GM12878 (cell line): ENCODE data around the gene SEC31A. TPM values are rescaled to one million over a fixed set of nuclear protein-coding genes. Genes with fewer than 3 reads are reported as not detected.

Experiments
- ATAC-seq: fragments of 200-7000 bp; cut with Tn5 transposase; 3 replicates; pipeline ENCODE4 v1.9.1; 2020; ENCODE audit warnings: mild to moderate bottlenecking, moderate library complexity
- BruUV-seq: library from RNA; stranded (reverse); fragments of 400-500 nt; replicated peaks from 2 replicates; lab custom pipeline; 2021; lab: Mats Ljungman, UMichigan
- CTCF ChIA-PET: fragments of 300-600 bp; sonication (Branson Sonifier 250); formaldehyde crosslinking; extraction: SDS; loops from one replicate; lab custom pipeline; 2021; ENCODE audit warnings: inconsistent platforms; lab: Yijun Ruan, JAX
- POLR2A ChIA-PET: fragments of 350-600 bp; formaldehyde crosslinking; extraction: SDS; loops from one replicate; lab custom pipeline; 2021; ENCODE audit warnings: inconsistent platforms; lab: Charles Lee
- RAD21 ChIA-PET: fragments of 300-600 bp; sonication (Branson Sonifier 250); formaldehyde crosslinking; loops from one replicate; lab custom pipeline; 2023; ENCODE audit warnings: antibody characterized with exemption; ENCODE audit not compliant: unreplicated experiment; lab: Charles Lee
- SMC1A ChIA-PET: fragments of 300-600 bp; sonication (Branson Sonifier 250); formaldehyde crosslinking; loops from one replicate; lab custom pipeline; 2023; ENCODE audit not compliant: unreplicated experiment, uncharacterized antibody; lab: Charles Lee
- DNase-seq: peaks from one replicate; pipeline ENCODE4 v3.0.0-alpha.2; 2011; ENCODE audit warnings: low read depth, low spot score
- FAIRE-seq: peaks from 3 replicates; lab custom pipeline; 2011; peaks lifted over from hg19 to GRCh38; lab: Jason Lieb, UNC
- H2AFZ ChIP-seq: 2 replicates; pipeline ENCODE4 v1.6.0; 2011; ENCODE audit warnings: low read depth, low read length, control low read depth; ENCODE audit not compliant: control insufficient read depth
- H3K27ac ChIP-seq: 2 replicates; pipeline ENCODE4 v1.5.1; 2011; ENCODE audit warnings: control low read depth; ENCODE audit not compliant: control insufficient read depth, insufficient read depth
- H3K27me3 ChIP-seq, 2 experiments: replicated peaks in 1 of 2; 2 replicates each; pipeline versions ENCODE4 v1.6.0 to v1.6.1; 2011; ENCODE audit warnings: low read length in 1 of 2; ENCODE audit not compliant: control insufficient read depth in 2 of 2, insufficient read depth in 2 of 2
- H3K36me3 ChIP-seq, 2 experiments: 2 replicates each; pipeline ENCODE4 v1.5.1; 2011; ENCODE audit warnings: low read length in 1 of 2; ENCODE audit not compliant: control insufficient read depth in 2 of 2, insufficient read depth in 2 of 2
- H3K4me1 ChIP-seq: 2 replicates; pipeline ENCODE4 v1.6.1; 2011; ENCODE audit warnings: mild to moderate bottlenecking, low read length, moderate library complexity, mixed read lengths; ENCODE audit not compliant: control insufficient read depth, insufficient read depth
- H3K4me2 ChIP-seq: 2 replicates; pipeline ENCODE4 v1.6.0; 2011; ENCODE audit warnings: control low read depth; ENCODE audit not compliant: control insufficient read depth, insufficient read depth
- H3K4me3 ChIP-seq: fragments of 200-600 bp; sonication (generic); 2 replicates; pipeline ENCODE4 v1.5.1; 2016
- H3K79me2 ChIP-seq: 2 replicates; pipeline ENCODE4 v1.6.0; 2011; ENCODE audit warnings: low read length; ENCODE audit not compliant: control insufficient read depth, insufficient read depth
- H3K9ac ChIP-seq: 2 replicates; pipeline ENCODE4 v1.8.0; 2011; ENCODE audit warnings: low read length, control low read depth, mixed read lengths; ENCODE audit not compliant: control insufficient read depth, insufficient read depth
- H3K9me3 ChIP-seq: replicated peaks from 3 replicates; pipeline ENCODE4 v1.5.1; 2011; ENCODE audit warnings: mild to moderate bottlenecking, low read length; ENCODE audit not compliant: control insufficient read depth, insufficient read depth
- H4K20me1 ChIP-seq: 2 replicates; pipeline ENCODE4 v1.6.0; 2011; ENCODE audit not compliant: control insufficient read depth, insufficient read depth
- MTA2 ChIP-seq: fragments of 450-650 bp; IDR thresholded peaks from 2 replicates; pipeline ENCODE4 v1.6.1; 2016; ENCODE audit warnings: low read depth, mild to moderate bottlenecking, moderate library complexity
- ZBTB4 ChIP-seq: fragments of 450-650 bp; formaldehyde crosslinking; IDR thresholded peaks from 2 replicates; pipeline ENCODE4 v1.4.0; 2022; ENCODE audit warnings: mild to moderate bottlenecking, moderate library complexity
- WGBS: methylation state at CpG from one replicate; pipeline ENCODE4 v1.1.6; 2016; ENCODE audit warnings: low lambda C conversion rate; ENCODE audit not compliant: insufficient replicate concordance, insufficient coverage; ENCODE audit errors: missing lambda C conversion rate; 5-methylcytosine and 5-hydroxymethylcytosine counted together
- in situ Hi-C: fragments of 300-500 bp; cut with MboI; formaldehyde crosslinking; loops from 9 replicates; pipeline ENCODE4 v1.14.3; 2018; ENCODE audit warnings: mixed read lengths
- intact Hi-C: fragments of 100-400 bp; cut with micrococcal nuclease; formaldehyde crosslinking; loops from one replicate; pipeline ENCODE4 v1.14.2; 2022; ENCODE audit not compliant: unreplicated experiment
- polyA plus RNA-seq, 11 experiments: library from polyadenylated mRNA; depleted of rRNA in 4 of 11; unstranded in 6 of 11; stranded (reverse) in 5 of 11; fragments of >200 nt; fragmentation: Nextera tagmentation in 4 of 11; fragmentation: Illumina TruSeq in 1 of 11; extraction: Ambion mirVana in 4 of 11; extraction: Trizol in 1 of 11; gene quantifications; 1 replicate in 1 of 11; 2 replicates in 10 of 11; pipeline versions ENCODE4 v1.2.1 to v1.2.3, GENCODE V29; 2011 to 2016; ENCODE audit warnings: inconsistent platforms in 2 of 11, missing spikeins in 2 of 11, low read depth in 1 of 11
- total RNA-seq, 4 experiments: library from RNA; depleted of rRNA in 3 of 4; stranded (reverse); fragments of >200 nt in 3 of 4; fragmentation: Illumina TruSeq in 1 of 4; extraction: Trizol in 1 of 4; gene quantifications; 2 replicates each; pipeline versions ENCODE4 v1.2.1 to v1.2.3, GENCODE V29; 2013 to 2021
- TF ChIP-seq, protein P1 (sequence below): IDR thresholded peaks from 2 replicates; pipeline ENCODE4 v1.6.1; 2012; ENCODE audit warnings: improper control_type of control experiment, low read depth, low read length; ENCODE audit not compliant: insufficient replicate concordance

The SEC31A gene
- total and polyA plus RNA-seq, 10 of the 15 experiments (the other 5 are each of a cell fraction or from before 2014, with no cell fraction given): 74.6 to 171 (median 129) TPM

DNA sequence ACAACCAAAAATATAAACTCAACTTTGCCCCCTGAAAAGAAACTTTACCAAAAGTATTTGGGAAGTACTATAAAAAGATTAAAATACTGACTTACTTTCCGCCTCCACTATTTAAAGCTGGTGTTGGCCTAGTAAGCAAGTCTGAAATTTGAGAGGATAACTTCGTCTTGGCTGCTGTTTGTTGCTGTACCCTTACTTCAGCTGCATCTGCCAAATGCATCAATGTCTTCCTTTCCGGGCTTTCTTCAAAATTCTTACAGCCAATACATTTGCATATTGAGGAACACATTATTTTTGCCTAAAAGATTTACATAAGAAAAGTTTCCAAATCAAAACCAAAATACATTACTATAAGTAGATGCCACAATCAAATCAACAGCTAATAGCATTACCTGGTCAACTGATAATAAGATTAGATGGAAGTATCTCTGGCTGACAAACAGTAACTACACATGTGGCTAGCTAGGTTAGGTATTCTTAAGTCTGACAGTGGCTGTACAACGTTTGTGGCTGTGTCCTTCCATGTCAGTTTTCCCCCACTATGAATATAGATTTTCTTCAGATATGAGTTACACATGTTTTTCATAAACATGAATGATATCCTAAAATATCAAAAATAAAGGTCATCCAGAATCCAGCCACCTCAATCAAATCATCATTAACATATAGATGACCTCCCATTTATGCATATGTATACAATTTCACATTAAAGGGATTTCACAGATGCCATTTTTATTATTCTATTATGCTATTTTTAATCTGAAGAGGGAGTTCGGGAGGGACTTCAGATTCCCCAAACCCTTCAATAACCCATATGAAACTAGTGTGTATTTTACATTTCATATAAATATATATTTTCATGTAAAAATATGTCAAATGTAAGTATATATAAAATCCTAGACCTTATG is 40.1 kb upstream of the SEC31A start:
- no peak for ATAC-seq
- no peak overlapping the region for H3K27ac ChIP-seq
- no peaks in the 10 kb centered on the region for H3K79me2 ChIP-seq
- intact Hi-C loops (no loop called here), in situ Hi-C loops (no loop called here)
- no peaks in the 10 kb centered on the region; a peak in 2 of 4 replicates for H3K36me3 ChIP-seq
- H2AFZ ChIP-seq: no peak overlapping the region
- peak; percentile 86 for FAIRE-seq
- DNase-seq: no peak
- no peaks in the 10 kb centered on the region for H3K4me1 ChIP-seq
- ChIA-PET POLR2A (interaction anchor here (0.9 kb wide), 1 partner anchor 36 kb away, joined by 3 read pairs; no protein-coding TSS in a partner anchor), RAD21 (no interaction called here), SMC1A (no interaction called here), CTCF (interaction anchor here (1.3 kb wide), 1 partner anchor 34 kb away, joined by 3 read pairs; no protein-coding TSS in a partner anchor)
- no peaks in the 10 kb centered on the region for H3K9me3 ChIP-seq
- TF ChIP-seq MTA2: no peak
- TF ChIP-seq, protein P1, sequence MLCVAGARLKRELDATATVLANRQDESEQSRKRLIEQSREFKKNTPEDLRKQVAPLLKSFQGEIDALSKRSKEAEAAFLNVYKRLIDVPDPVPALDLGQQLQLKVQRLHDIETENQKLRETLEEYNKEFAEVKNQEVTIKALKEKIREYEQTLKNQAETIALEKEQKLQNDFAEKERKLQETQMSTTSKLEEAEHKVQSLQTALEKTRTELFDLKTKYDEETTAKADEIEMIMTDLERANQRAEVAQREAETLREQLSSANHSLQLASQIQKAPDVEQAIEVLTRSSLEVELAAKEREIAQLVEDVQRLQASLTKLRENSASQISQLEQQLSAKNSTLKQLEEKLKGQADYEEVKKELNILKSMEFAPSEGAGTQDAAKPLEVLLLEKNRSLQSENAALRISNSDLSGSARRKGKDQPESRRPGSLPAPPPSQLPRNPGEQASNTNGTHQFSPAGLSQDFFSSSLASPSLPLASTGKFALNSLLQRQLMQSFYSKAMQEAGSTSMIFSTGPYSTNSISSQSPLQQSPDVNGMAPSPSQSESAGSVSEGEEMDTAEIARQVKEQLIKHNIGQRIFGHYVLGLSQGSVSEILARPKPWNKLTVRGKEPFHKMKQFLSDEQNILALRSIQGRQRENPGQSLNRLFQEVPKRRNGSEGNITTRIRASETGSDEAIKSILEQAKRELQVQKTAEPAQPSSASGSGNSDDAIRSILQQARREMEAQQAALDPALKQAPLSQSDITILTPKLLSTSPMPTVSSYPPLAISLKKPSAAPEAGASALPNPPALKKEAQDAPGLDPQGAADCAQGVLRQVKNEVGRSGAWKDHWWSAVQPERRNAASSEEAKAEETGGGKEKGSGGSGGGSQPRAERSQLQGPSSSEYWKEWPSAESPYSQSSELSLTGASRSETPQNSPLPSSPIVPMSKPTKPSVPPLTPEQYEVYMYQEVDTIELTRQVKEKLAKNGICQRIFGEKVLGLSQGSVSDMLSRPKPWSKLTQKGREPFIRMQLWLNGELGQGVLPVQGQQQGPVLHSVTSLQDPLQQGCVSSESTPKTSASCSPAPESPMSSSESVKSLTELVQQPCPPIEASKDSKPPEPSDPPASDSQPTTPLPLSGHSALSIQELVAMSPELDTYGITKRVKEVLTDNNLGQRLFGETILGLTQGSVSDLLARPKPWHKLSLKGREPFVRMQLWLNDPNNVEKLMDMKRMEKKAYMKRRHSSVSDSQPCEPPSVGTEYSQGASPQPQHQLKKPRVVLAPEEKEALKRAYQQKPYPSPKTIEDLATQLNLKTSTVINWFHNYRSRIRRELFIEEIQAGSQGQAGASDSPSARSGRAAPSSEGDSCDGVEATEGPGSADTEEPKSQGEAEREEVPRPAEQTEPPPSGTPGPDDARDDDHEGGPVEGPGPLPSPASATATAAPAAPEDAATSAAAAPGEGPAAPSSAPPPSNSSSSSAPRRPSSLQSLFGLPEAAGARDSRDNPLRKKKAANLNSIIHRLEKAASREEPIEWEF: no peak
- TF ChIP-seq ZBTB4: no peak
- no peaks in the 10 kb centered on the region for H4K20me1 ChIP-seq
- WGBS: 56% methylated on average over 5 of the region's 5 CpGs
- H3K27me3 ChIP-seq: no peaks in the 10 kb centered on the region
- BruUV-seq: no TSS peak
- no peak overlapping the region for H3K9ac ChIP-seq
- no peak overlapping the region for H3K4me2 ChIP-seq
- no peak overlapping the region for H3K4me3 ChIP-seq
